Neural cell (in vitro differentiated cells): Measurements from ENCODE around the gene P4HA2.

Experiments
- CTCF ChIP-seq: fragments of 450-650 bp; IDR thresholded peaks from 2 replicates; pipeline ENCODE4 v1.5.1; 2014; ENCODE audit warnings: antibody characterized with exemption, mild to moderate bottlenecking, moderate library complexity; ENCODE audit not compliant: poor library complexity, severe bottlenecking
- EP300 ChIP-seq: fragments of 450-650 bp; conservative IDR thresholded peaks from 2 replicates; pipeline ENCODE4 v1.6.1; 2014; ENCODE audit warnings: antibody characterized with exemption, mild to moderate bottlenecking, moderate library complexity; ENCODE audit not compliant: poor library complexity, severe bottlenecking
- EZH2 ChIP-seq: fragments of 200-600, 300-800 bp; shearing (Covaris generic), sonication (generic); IDR thresholded peaks from 2 replicates; pipeline ENCODE4 v1.6.1; 2014; ENCODE audit warnings: antibody characterized with exemption, low read length, borderline replicate concordance, mild to moderate bottlenecking; ENCODE audit not compliant: insufficient read depth, poor library complexity, severe bottlenecking
- MXI1 ChIP-seq: fragments of 450-650 bp; conservative IDR thresholded peaks from 2 replicates; pipeline ENCODE4 v1.6.1; 2014; ENCODE audit warnings: antibody characterized with exemption, mild to moderate bottlenecking; ENCODE audit not compliant: poor library complexity, severe bottlenecking
- POLR2AphosphoS5 ChIP-seq: IDR thresholded peaks from 2 replicates; pipeline ENCODE4 v1.6.1; 2012
- REST ChIP-seq: IDR thresholded peaks from 2 replicates; pipeline ENCODE4 v1.6.1; 2012; ENCODE audit warnings: borderline replicate concordance

GRCh38 chr5:132270335-132270665, 42.6 kb upstream of the P4HA2 start:
- TF ChIP-seq CTCF = no peak
- no peak for TF ChIP-seq EP300
- TF ChIP-seq REST = no peak
- TF ChIP-seq POLR2AphosphoS5 = no peak
- TF ChIP-seq EZH2 = no peak
- TF ChIP-seq MXI1 = no peak
